Skeletal muscle tissue (tissue), 4 donors: ENCODE data around the gene DNMT3A. TPM values are rescaled to one million over a fixed set of nuclear protein-coding genes. Genes with fewer than 3 reads are reported as not detected.
"Not testable (repeated sequence)": the region's sequence is repeated elsewhere in the genome, so short reads cannot be mapped to it uniquely, and the experiment has no call there.

Experiments used
- H3K27ac ChIP-seq: one replicate; pipeline ENCODE4 v1.7.0; 2013; ENCODE audit warnings: mild to moderate bottlenecking, low read depth, low read length, inconsistent platforms
- H3K27me3 ChIP-seq, 3 donors: one replicate each; pipeline ENCODE4 v1.7.0; 2013; ENCODE audit warnings: low read length in 3 of 3; ENCODE audit not compliant: control insufficient read depth in 3 of 3, insufficient read depth in 3 of 3
- H3K36me3 ChIP-seq, 3 donors: one replicate each; pipeline ENCODE4 v1.7.0; 2013; ENCODE audit warnings: low read length in 3 of 3; ENCODE audit not compliant: control insufficient read depth in 3 of 3, insufficient read depth in 3 of 3
- H3K4me1 ChIP-seq, 3 donors: one replicate each; pipeline ENCODE4 v1.7.0; 2013; ENCODE audit warnings: low read length in 3 of 3, mild to moderate bottlenecking in 3 of 3; ENCODE audit not compliant: control insufficient read depth in 3 of 3, insufficient read depth in 3 of 3
- H3K4me3 ChIP-seq, 3 donors: one replicate each; pipeline ENCODE4 v1.7.0; 2013; ENCODE audit warnings: low read length in 3 of 3
- H3K9ac ChIP-seq, 3 donors: one replicate each; pipeline ENCODE4 v1.7.0; 2013; ENCODE audit warnings: low read length in 3 of 3, mild to moderate bottlenecking in 3 of 3, moderate library complexity in 2 of 3, low read depth in 1 of 3
- H3K9me3 ChIP-seq, 3 donors: one replicate each; pipeline ENCODE4 v1.7.0; 2013; ENCODE audit warnings: low read length in 3 of 3; ENCODE audit not compliant: control insufficient read depth in 3 of 3
- total RNA-seq: library from RNA; depleted of rRNA; stranded (reverse); fragments of >200 nt; gene quantifications from one replicate; pipeline ENCODE4 v1.2.3, GENCODE V29; 2014
- donor health status: Osteomylitis.

Gene DNMT3A
- total RNA-seq, 1 donor from 2014 or later: 62.1 TPM

DNA sequence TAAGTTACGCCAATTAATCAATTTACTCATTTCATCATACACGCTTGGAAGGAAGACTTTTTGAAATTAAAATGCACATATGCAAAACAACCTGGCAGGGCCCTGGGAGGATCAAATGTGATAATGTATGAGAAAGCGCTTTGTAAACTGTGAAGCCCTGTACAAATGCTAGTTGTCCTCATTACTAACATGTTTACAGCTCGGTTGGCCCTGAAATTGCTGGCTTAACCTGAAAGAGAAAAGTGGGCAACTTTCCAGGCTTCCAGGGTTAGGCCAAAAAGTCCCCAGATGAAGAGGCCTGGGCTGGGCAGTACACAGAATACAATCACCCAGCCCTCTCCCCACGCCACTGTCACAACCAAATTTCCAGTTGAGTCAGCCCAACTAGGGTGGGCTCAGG lies 60.2 kb downstream of the DNMT3A start:
- no peak overlapping the region for H3K9ac ChIP-seq
- H3K27me3 ChIP-seq: no peaks in the 10 kb centered on the region
- no peaks in the 10 kb centered on the region for H3K9me3 ChIP-seq
- H3K27ac ChIP-seq: no peak overlapping the region
- H3K4me1 ChIP-seq: peaks cover 36 to 57% (median 47%) of the 10 kb centered on the region in 3 donors
- no peak overlapping the region for H3K4me3 ChIP-seq
- H3K36me3 ChIP-seq: peaks cover 17 to 24% (median 22%) of the 10 kb centered on the region in 3 donors

DNA sequence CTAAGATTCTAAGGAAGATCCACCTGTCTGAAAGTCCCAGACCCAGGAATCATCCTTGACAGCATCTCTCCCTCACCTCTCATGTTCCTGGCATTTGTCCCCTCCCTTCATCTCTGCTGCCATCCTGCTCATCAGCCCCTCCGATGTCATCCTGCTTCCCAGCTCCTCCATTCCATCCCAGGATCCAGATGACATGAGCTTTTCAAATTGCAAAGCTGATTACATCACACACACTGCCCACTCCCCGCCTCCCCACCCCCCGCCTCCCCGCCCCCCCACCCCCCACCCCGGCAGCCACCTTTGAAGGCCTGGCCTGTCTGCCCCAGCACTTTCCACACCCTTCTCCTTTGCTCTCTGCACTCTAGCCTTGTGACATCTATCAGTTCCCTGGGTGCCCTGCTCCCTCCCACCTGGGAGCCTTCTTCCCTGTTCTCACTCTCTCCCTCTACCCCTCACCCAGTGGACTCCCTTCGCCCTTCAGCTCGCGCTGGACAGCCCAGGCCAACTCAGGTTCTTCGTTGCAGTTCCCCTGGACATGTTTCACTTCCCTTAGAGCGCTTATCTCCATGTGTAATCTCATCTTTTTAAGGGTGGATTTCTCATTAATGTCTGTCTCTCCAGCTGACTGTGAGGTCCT lies 61.6 kb downstream of the DNMT3A start:
- Histone ChIP-seq H3K9ac (peak overlapping the region in 1 of 3 donors; percentile 42), H3K27me3 (no peaks in the 10 kb centered on the region), H3K4me3 (no peak overlapping the region), H3K36me3 (peaks cover 17 to 25% (median 22%) of the 10 kb centered on the region in 3 donors), H3K9me3 (no peaks in the 10 kb centered on the region), H3K4me1 (peaks cover 39 to 56% (median 47%) of the 10 kb centered on the region in 3 donors), H3K27ac (peak overlapping the region; percentile 89)

DNA sequence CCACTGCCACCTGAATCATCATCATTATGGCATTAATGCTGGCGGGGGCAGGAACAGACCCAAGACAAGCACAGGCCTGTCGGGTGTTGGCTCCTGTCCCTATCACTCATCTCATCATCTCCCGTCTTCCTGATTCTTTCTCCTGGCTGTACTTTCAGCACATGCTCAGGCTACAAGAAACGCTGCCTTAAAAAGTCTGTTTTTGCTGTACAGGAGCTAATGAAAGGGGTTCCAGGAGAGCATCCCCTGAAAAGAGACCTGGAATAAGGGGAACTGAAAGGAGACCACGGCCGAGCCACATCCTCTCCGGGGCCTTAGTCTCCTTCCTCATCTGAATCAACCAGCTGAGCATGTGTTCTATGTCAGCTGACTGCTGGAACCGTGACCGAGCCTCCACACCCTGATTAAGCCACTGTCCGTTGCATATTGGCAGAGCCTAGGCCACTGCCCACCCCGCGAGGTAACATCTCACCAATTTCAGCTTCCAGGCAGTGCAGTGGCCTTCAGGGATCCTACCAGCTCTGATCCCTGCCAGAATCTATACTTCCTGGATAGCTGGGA lies 62.6 kb downstream of the DNMT3A start:
- Histone ChIP-seq H3K9ac (peak overlapping the region in 1 of 3 donors; percentile 42), H3K36me3 (peaks cover 25 to 28% (median 25%) of the 10 kb centered on the region in 3 donors), H3K4me1 (peaks cover 41 to 64% (median 45%) of the 10 kb centered on the region in 3 donors), H3K27me3 (no peaks in the 10 kb centered on the region), H3K4me3 (peak overlapping the region in 1 of 3 donors; percentile 2), H3K27ac (peak overlapping the region; percentile 89), H3K9me3 (no peaks in the 10 kb centered on the region)

DNA sequence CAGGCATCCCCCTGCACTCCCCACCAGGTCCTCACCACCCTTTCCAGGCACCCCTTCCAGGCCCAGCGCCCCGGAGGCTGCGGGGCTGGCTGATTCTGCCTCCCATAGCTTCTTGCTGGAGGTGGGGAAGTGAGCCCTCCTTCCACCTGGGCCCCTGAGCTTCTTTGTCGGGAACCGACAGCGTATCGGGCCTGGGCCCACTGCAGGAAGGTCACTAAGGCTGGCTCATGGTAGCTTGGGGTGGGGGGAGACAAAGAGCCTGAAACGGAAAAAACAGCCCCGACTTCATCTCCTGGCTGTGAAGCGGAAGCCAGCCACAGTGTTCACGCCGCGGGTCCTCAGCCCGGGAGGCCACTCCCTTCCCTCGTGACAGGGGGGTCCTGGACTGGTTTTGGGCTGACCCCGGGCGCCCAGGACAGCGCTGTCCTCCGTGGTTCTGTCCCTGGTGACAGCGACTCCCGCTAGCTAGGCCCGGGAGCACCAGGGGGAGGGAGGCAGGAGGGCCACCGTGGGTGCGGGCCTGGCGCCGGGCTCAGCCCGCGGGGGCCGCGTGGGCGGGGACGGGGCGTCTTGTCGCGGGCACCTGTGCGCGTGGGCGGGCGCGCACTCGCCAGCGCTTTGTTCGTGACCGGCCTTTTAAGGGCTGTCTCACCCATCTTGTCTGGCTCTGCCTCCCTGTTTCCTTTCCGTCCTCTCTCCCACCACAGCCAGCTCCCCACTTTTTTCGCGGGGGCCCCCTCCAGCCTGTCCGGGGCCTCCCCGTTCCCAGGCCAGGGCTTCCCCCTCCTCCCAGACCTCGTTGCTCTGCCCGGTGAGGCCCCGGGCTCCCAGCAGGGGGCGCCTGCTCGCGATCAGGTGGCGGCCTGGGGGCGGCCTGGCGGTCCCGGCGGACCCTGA lies 64.9 kb downstream of the DNMT3A start:
- H3K27me3 ChIP-seq: no peaks in the 10 kb centered on the region
- H3K9ac ChIP-seq: peak overlapping the region; percentile 20 to 73 (median 62)
- H3K4me3 ChIP-seq: peak overlapping the region; percentile 38 to 52 (median 52)
- peaks cover 18 to 27% (median 27%) of the 10 kb centered on the region in 3 donors for H3K36me3 ChIP-seq
- H3K27ac ChIP-seq: peak overlapping the region; percentile 89
- H3K9me3 ChIP-seq: no peaks in the 10 kb centered on the region
- H3K4me1 ChIP-seq: peaks cover 47 to 71% (median 54%) of the 10 kb centered on the region in 3 donors

DNA sequence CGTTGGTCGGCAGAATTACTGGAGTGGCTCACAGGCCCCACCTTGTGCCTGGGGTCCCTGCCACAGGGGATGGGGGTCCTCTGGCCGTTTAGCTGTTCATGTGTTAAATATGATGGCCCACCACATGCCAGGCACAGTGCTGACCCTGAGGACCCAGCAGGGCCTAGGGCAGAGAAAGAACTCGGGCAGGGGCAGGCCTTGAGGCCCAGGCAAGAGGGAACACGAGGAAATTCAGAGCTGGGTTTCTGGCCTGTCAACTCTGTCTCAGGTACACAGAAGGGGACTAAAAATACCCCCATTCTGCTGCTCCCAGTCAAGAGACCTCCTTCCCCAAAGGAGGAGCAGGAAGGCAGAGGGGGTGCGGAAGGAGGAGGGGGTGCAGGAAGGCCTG lies 66.2 kb downstream of the DNMT3A start:
- Histone ChIP-seq H3K4me1 (peaks cover 45 to 64% (median 54%) of the 10 kb centered on the region in 3 donors), H3K27ac (no peak overlapping the region), H3K27me3 (no peaks in the 10 kb centered on the region), H3K36me3 (peaks cover 14 to 27% (median 23%) of the 10 kb centered on the region in 3 donors), H3K4me3 (no peak overlapping the region), H3K9ac (peak overlapping the region in 2 of 3 donors; percentile 50 to 51), H3K9me3 (no peaks in the 10 kb centered on the region)

DNA sequence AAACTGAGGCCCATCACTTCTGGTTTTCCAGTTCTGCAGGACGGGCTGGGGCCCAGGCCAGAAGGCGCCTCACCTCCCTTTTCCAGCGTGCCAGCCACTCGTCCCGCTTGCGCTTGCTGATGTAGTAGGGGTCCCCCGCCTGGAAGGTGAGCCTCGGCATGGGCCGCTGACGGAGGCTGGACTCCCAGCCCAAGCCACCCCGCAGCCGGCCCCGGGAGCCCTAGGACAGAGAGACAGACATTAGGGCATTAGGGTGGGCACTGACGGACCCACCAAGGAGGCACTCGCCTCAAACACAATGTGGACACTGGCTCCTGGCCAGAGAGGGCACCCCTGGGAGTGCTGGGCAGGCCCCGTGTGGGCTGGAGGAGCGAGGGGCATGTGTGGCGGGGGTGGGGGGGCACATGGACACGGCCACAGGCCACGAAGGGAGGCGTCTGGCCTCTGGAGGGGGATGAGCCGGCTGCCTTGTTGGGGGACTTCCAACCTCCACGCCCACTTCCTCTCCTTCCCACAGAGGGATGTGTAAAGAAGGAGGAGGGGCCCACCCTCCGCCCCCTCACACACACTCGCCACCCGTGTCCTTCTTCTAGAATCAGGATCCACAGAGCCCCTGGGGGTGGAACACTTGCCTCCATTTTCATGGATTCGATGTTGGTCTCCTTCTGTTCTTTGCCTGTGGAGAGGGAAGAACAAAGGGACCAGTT lies 66.7 kb downstream of the DNMT3A start:
- peak overlapping the region in 1 of 3 donors; percentile 50 for H3K9ac ChIP-seq
- no peaks in the 10 kb centered on the region for H3K27me3 ChIP-seq
- H3K4me1 ChIP-seq: peaks cover 42 to 61% (median 53%) of the 10 kb centered on the region in 3 donors
- H3K4me3 ChIP-seq: no peak overlapping the region
- no peak overlapping the region for H3K27ac ChIP-seq
- peaks cover 16 to 32% (median 25%) of the 10 kb centered on the region in 3 donors for H3K36me3 ChIP-seq
- no peaks in the 10 kb centered on the region for H3K9me3 ChIP-seq

DNA sequence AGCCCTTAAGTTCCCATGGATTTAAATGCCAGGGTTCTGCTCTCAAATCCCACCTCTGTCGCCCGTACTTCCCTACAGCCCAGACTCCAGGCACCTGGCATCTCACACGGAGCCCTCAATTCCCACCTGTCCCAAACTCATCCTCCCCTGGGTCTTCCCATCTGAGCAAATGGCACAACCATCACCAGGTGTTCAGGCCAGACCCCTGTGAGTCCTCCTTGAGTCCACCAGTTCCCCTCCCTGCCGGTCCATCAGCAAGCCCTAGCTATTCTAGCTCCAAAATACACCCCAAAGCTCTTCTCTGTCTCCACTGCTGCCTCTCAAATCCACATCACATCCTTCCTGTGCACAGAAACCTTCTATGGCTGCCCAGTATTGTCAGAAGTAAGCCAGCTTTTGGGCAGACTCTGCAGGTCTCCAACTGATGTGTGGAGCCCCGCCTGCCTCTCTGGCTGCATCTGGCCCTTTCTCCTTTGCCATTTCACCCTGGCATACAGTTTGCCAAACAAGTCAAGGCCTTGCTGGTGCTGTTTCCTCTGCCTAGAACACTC lies 67.7 kb downstream of the DNMT3A start:
- Histone ChIP-seq H3K27me3 (no peaks in the 10 kb centered on the region), H3K36me3 (peaks cover 25 to 39% (median 33%) of the 10 kb centered on the region in 3 donors), H3K4me1 (peaks cover 36 to 51% (median 45%) of the 10 kb centered on the region in 3 donors), H3K4me3 (no peak overlapping the region), H3K27ac (peak overlapping the region; percentile 62), H3K9me3 (no peaks in the 10 kb centered on the region), H3K9ac (no peak overlapping the region)

DNA sequence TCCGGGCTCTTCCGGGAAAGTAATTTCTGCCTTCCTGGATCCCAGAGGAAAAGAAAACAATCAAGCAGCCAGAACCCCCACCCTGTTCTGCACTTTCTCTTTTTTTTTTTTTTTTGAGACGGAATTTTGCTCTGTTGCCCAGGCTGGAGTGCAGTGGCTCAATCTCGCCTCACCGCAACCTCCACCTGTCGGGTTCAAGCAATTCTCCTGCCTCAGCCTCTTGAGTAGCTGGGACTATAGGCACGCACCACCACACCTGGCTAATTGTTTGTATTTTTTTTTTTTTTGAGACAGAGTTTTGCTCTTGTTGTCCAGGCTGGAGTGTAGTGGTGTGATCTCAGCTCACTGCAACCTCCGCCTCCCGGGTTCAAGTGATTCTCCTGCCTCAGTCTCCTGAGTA lies 69.0 kb downstream of the DNMT3A start:
- not testable (repeated sequence) for H3K27ac ChIP-seq, H3K9ac ChIP-seq, H3K9me3 ChIP-seq, H3K27me3 ChIP-seq, H3K4me3 ChIP-seq
- Histone ChIP-seq H3K4me1 (peaks cover 23 to 38% (median 34%) of the 10 kb centered on the region in 3 donors), H3K36me3 (peaks cover 27 to 48% (median 45%) of the 10 kb centered on the region in 3 donors)

DNA sequence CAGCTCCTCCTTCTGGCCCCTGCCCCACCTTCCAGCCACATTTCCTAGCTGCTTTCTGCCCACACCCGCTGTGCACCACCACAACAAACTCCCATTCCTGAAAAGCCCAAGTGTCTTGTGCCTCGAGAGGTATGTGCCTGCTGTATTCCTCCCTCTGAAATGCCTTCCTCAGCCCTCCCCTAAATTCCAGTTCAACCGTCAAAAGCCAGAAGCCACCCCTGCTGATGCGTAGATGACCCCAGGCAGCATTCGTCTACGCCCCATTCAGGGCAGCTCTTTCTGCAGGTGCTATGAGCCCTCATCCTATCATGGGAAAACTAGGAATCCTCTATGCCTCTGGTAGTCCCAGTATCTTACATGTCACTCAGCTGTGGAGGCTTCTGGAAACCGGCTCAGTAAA lies 71.7 kb downstream of the DNMT3A start:
- Histone ChIP-seq H3K27me3 (no peaks in the 10 kb centered on the region), H3K27ac (no peak overlapping the region), H3K9ac (no peak overlapping the region), H3K9me3 (no peaks in the 10 kb centered on the region), H3K36me3 (peaks cover 32 to 49% (median 48%) of the 10 kb centered on the region in 3 donors), H3K4me3 (no peak overlapping the region), H3K4me1 (peaks cover 8 to 15% (median 11%) of the 10 kb centered on the region in 3 donors)
